ENCODE results near the gene DSC3.
"Not testable (repeated sequence)": the region's sequence is repeated elsewhere in the genome, so short reads cannot be mapped to it uniquely, and the experiment has no call there.

Gene DSC3

GRCh38 chr18:31040686-31041270 lies 1.8 kb downstream of the DSC3 start:
- DNase-seq, result no peak

GRCh38 chr18:31039426-31039825 lies 3.1 kb downstream of the DSC3 start:
- DNase-seq, result no peak

DNA sequence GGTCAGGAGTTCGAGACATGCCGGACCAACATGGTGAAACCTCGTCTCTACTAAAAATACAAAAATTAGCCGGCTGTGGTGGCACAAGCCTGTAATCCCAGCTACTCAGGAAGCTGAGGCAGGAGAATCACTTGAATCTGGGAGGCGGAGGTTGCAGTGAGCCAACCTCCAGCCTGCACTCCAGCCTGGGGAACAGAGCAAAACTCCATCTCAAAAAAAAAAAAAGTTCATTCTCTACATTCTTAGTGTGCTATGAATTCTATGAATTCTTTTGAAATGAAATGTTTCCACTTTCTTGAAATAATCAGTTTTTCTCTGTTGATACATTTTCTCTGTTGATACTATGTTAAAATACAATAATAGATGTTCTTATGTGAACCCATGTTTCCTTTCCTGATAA lies 4.9 kb downstream of the DSC3 start:
- DNase-seq, result not testable (repeated sequence)

DNA sequence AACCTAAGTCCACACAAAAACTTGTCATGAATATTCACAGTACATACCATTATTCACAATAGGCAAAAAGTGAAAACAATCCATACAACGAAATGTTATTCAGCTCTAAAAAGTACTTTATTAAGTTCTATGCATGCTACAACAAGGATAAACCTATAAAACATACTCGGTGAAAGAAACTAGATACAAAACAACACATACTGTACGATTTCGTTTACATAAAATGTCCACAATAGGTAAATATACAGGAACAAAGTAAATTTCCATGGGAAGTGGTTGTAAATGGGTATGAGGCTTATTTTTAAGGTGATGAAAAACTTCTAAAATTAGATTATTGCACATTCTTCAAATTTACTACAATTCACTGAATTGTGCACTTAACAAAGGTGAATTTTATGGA lies 8.0 kb downstream of the DSC3 start:
- DNase-seq, result no peak

DNA sequence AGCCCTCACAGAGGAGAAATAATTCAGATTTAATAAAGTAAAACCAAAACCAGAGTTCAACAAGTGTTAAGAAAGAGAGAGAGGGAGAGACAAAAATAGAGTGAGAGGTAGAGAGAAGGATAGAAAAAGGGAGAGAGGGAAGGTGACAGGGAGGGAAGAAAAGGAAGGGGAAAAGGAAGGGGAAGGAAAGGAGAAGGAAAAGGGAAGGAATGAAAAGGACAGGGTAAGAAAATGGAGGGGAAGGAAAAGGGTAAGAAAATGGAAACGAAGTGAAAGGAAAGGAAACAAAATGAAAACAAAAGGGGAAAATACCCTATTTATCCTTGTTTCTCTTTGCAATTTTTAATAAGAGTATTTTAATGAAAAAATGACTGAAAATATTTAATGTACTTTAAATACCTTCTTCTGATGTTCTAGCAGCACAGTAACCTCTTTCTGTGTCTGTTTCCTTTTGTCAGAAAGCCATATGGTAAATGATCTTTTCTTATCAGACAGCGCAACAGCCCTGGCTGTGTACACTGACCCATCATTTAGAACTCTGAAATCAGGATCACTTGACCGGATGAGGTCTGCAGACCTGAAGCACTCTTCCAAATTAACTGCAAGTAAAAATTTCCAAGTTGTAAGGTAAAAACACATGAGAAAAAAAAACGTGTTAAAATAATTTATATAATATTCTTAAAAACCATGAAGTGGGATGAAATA lies 11.8 kb downstream of the DSC3 start:
- no peak for DNase-seq

- no peak for DNase-seq
Measured at GRCh38 chr18:31015715-31016434, 26.7 kb downstream of the DSC3 start.

- DNase-seq, result not testable (repeated sequence)
Measured at GRCh38 chr18:31011455-31011854, 31.1 kb downstream of the DSC3 start.

GRCh38 chr18:31010601-31011000 lies 31.9 kb downstream of the DSC3 start:
- no peak for DNase-seq

DNA sequence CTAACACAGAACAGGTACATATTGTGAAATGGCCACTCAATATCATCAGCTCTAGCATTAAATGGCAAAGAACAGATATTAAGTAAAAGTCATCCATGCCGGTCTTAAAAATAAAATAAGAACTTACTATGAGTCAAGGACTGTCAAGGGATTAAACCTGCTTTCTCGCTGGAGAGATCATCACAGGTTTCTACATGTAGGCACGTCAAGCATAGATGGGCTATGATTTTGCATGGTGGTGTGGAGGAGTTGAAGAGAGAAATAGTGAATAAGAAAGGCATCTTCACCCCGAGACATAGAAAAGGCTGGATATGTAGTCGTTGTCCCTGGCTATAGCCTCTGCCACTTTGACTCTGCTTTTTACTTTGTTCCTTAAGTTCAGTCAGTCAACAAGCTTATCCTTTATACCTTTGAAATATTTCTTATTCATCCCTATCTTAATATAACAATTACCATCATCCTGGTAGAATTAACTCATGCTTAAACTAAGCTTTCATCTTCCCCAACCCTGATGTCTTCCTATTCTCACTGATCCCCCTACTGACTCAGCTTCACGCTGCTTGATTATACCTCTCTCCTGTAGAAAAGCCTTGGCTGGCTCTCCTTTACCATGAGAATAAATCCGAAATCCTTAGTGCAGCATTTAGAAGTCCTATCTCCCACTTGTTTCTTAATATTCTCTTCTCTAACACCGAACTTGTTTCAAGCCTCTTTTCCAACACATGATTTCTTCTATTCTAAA lies 42.5 kb downstream of the DSC3 start:
- DNase-seq, result no peak

DNA sequence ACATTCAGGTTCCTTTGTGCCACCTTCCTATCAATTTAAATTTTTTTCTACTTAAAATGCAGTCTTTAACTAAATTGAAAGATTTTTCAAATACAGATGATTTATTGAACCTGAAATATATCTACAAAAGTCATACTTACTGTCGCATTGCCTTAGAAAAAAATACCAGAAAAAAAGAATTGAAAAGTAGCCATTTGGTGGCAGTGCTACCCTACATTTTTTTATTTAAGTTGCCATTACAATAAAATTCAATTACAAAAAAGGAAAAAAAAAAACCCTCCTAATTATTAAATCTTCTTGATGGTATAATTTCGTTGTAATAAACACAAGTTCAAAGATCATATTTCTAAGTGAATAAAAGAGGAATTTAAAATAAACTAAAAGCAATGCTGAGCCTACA lies 43.4 kb downstream of the DSC3 start:
- no peak for DNase-seq

DNA sequence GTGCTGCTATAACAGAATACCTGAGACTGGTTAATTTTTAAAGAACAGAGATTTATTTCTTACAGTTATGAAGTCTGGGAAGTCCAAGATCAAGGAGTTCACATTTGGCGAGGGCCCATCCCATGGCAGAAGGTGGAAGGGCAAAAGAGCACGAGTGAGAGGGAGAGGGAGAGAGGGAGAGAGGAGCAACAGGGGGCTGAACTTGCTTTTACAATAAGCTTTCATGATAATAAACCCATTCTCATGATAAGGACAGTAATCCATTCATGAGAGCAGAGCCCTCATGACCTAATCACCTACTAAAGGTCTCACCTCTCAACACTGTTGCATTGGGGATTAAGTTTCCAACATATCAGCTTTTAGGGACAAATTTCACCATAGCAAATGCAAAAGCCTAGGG lies 45.3 kb downstream of the DSC3 start:
- DNase-seq, result no peak

- DNase-seq, result no peak
Measured at GRCh38 chr18:30992231-30992630, 50.3 kb downstream of the DSC3 start.

DNA sequence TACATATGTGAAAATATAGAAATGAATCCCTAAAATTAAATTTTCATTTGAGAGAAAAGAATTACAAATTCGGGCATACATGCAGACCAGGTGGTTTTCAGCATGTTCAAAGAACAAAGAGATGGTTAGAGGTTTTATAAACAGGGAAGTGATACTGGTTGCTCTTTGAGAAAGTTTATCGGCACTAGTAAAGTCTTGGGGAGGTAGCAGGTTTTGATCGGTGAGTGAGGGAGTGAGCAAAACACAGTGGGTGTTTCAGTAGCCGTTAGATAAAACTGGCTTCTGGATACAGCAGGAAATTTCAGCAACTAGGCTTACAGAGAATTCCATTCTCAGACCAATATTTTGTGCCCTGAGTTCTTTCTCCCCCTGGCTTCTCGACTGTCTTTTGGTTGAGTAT lies 51.1 kb downstream of the DSC3 start:
- no peak for DNase-seq

DNA sequence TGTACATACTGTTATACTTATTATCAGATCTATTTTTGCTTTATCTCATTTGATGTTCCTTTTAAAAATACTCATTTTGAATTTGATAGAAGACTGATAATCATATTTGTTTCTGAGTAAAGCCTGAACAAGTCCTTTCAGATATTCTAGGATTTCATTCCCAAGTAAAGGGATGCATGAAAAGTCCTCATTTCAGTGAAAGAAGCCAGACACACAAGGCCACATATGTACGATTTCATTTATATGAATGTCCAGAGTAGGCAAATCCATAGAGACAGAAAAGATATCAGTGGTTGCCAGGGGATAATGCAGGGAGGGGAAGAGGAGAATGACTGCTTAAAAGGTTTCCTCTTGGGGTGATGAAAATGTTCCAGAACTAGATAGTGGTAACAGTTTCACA lies 53.4 kb downstream of the DSC3 start:
- DNase-seq, result no peak

- DNase-seq, result no peak
Measured at GRCh38 chr18:30988440-30988839, 54.1 kb downstream of the DSC3 start.

- DNase-seq, result no peak
Measured at GRCh38 chr18:30987467-30988241, 54.9 kb downstream of the DSC3 start.

DNA sequence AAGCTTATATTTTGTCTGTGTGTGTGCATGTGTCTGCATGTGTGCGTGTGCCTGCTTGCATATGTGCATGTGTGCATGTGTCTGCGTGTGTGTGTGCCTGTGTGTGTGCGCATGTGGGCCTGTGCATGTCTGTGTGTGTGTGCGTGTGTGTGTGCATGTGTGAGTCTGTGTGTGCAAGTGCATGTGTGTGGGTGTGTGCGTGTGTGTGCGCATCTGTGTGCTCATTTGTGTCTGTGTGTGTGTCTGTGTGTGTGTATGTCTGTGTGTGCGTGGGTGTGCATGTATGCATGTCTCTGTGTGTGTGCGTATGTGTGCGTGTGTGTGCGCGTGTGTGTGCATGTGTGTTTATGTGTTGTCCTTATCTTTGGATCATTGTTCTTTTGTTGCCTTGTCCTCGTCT lies 56.8 kb downstream of the DSC3 start:
- no peak for DNase-seq

GRCh38 chr18:30982285-30982992 lies 60.1 kb downstream of the DSC3 start:
- DNase-seq, result no peak

GRCh38 chr18:30978091-30978490 lies 64.5 kb downstream of the DSC3 start:
- DNase-seq, result not testable (repeated sequence)

GRCh38 chr18:30971338-30971956 lies 71.1 kb downstream of the DSC3 start:
- DNase-seq, result peak; percentile 20 to 35

GRCh38 chr18:30970196-30970816 lies 72.2 kb downstream of the DSC3 start:
- DNase-seq, result peak in 1 of 2 experiments; percentile 11

Measured in NCI-H446 (cell line).